Activated T-cell treated with anti-CD3 and anti-CD28 coated beads, Interleukin-2, amount 50 U/mL, for 4 hours (primary cell): ENCODE measurements around the gene C1QTNF8. TPM values are rescaled to one million over a fixed set of nuclear protein-coding genes. Genes with fewer than 3 reads are reported as not detected.

ENCODE experiments used
- ATAC-seq, 2 donors: fragments of 200-7000 bp; cut with Tn5 transposase; one replicate each; pipeline ENCODE4 v1.10.0; 2021
- DNase-seq: peaks from one replicate; pipeline ENCODE4 v3.0.0-alpha.2; 2020
- H3K27me3 Mint-ChIP-seq: one replicate; pipeline ENCODE4 v1.8.0; 2021; ENCODE audit warnings: low read depth, mixed read lengths
- H3K36me3 Mint-ChIP-seq: one replicate; pipeline ENCODE4 v1.8.0; 2022; ENCODE audit warnings: mixed read lengths; ENCODE audit not compliant: insufficient read depth
- H3K4me1 Mint-ChIP-seq: one replicate; pipeline ENCODE4 v1.8.0; 2021; ENCODE audit warnings: low read depth, mixed read lengths
- H3K4me3 Mint-ChIP-seq: one replicate; pipeline ENCODE4 v1.8.0; 2021; ENCODE audit warnings: mild to moderate bottlenecking, moderate library complexity, mixed read lengths
- H3K9me3 Mint-ChIP-seq: one replicate; pipeline ENCODE4 v1.8.0; 2021; ENCODE audit warnings: mixed read lengths
- total RNA-seq, 3 donors: library from RNA; stranded (reverse); gene quantifications; one replicate each; pipeline ENCODE4 v1.2.1, GENCODE V29; 2021

C1QTNF8 gene
- total RNA-seq, 3 donors from 2014 or later = not detected

- Mint-ChIP-seq H3K9me3 (no peaks in the 10 kb centered on the region), H3K4me1 (no peaks in the 10 kb centered on the region), H3K27me3 (peaks cover 10% of the 10 kb centered on the region), H3K36me3 (no peaks in the 10 kb centered on the region), H3K4me3 (no peak overlapping the region)
- ATAC-seq (no peak), DNase-seq (no peak)
These were observed 56.3 kb downstream of the C1QTNF8 start for GRCh38 chr16:1039762-1040161.

GRCh38 chr16:1038932-1039331 lies 57.1 kb downstream of the C1QTNF8 start:
- ATAC-seq = no peak
- H3K4me3 Mint-ChIP-seq = no peak overlapping the region
- H3K27me3 Mint-ChIP-seq = peaks cover 10% of the 10 kb centered on the region
- no peaks in the 10 kb centered on the region for H3K9me3 Mint-ChIP-seq
- H3K36me3 Mint-ChIP-seq = no peaks in the 10 kb centered on the region
- DNase-seq = no peak
- no peaks in the 10 kb centered on the region for H3K4me1 Mint-ChIP-seq

Other genes starting within 250 kb of the C1QTNF8 start
- gene LMF1, start 125.3 kb downstream of the C1QTNF8 start, total RNA-seq = 1 to 10 TPM; 7.7 to 9.9 (median 9.3) TPM
- gene SOX8, start 114.5 kb downstream of the C1QTNF8 start, total RNA-seq = 1 to 10 TPM; 2.6 to 4.0 (median 3.5) TPM
- not detected for gene SSTR5, start 23.5 kb downstream of the C1QTNF8 start, total RNA-seq
- under 1 TPM; 0.34 to 0.51 (median 0.41) TPM for gene CACNA1H, start 56.9 kb upstream of the C1QTNF8 start, total RNA-seq
- gene TPSG1, start 129.0 kb upstream of the C1QTNF8 start, total RNA-seq = not detected
- gene TPSB2, start 133.9 kb upstream of the C1QTNF8 start, total RNA-seq = under 1 TPM in 2 of 3 donors, not detected in 1; 0.41 to 0.46 TPM
- gene TPSAB1, start 144.5 kb upstream of the C1QTNF8 start, total RNA-seq = under 1 TPM in 1 of 3 donors, not detected in 2; 0.35 TPM
- gene TPSD1, start 159.8 kb upstream of the C1QTNF8 start, total RNA-seq = under 1 TPM in 1 of 3 donors, not detected in 2; 0.38 TPM
- 100 to 1,000 TPM; 234 to 251 (median 247) TPM for gene UBE2I, start 213.4 kb upstream of the C1QTNF8 start, total RNA-seq
- gene BAIAP3, start 237.4 kb upstream of the C1QTNF8 start, total RNA-seq = under 1 TPM; 0.08 to 0.24 (median 0.16) TPM